Measurements from ENCODE around the gene SCN2A. TPM values are rescaled to one million over a fixed set of nuclear protein-coding genes. Genes with fewer than 3 reads are reported as not detected.

The SCN2A gene
- total RNA-seq, 6 experiments from 2014 or later, result 0.14 to 0.94 (median 0.67) TPM

GRCh38 chr2:165197346-165197745 lies 41.9 kb upstream of the SCN2A start:
- Mint-ChIP-seq H3K36me3 (ENCODE audit: low read depth) (no peaks in the 10 kb centered on the region), H3K27ac (no peak overlapping the region), H3K4me3 (no peak overlapping the region), H3K4me1 (ENCODE audit: low read depth) (no peaks in the 10 kb centered on the region), H3K9me3 (no peaks in the 10 kb centered on the region), H3K27me3 (ENCODE audit: insufficient read depth) (peaks cover 2% of the 10 kb centered on the region)
- no peak for TF ChIP-seq CTCF (IDR thresholded peaks at IDR 0.05)
- DNase-seq, result no peak

DNA sequence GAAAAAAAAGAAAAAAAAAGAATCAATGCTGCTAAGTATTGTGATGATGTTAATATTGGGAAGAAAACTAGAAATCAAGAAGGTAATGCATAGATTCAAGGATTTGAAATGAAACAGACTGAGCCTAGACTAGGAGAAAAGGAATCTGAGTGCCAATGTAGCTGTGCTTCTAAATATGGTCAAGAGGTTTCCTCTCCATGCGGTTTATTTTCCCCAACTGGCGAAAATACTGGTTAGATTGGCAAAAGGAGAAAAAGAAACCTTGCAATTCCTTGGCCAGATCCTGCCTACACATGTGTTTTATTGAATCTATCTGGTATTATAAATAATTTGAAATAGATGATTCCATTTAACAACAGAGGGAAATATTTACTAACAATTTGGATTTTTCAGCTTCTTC lies 41.0 kb upstream of the SCN2A start:
- no peaks in the 10 kb centered on the region for H3K36me3 Mint-ChIP-seq (ENCODE audit: low read depth)
- peaks cover 2% of the 10 kb centered on the region for H3K27me3 Mint-ChIP-seq (ENCODE audit: insufficient read depth)
- no peak for TF ChIP-seq CTCF (IDR thresholded peaks at IDR 0.05)
- H3K4me1 Mint-ChIP-seq (ENCODE audit: low read depth), result no peaks in the 10 kb centered on the region
- H3K9me3 Mint-ChIP-seq, result no peaks in the 10 kb centered on the region
- DNase-seq, result no peak
- H3K27ac Mint-ChIP-seq, result no peak overlapping the region
- H3K4me3 Mint-ChIP-seq, result no peak overlapping the region

GRCh38 chr2:165202239-165202638 lies 37.0 kb upstream of the SCN2A start:
- Mint-ChIP-seq H3K4me1 (ENCODE audit: low read depth) (no peaks in the 10 kb centered on the region), H3K36me3 (ENCODE audit: low read depth) (no peaks in the 10 kb centered on the region), H3K27me3 (ENCODE audit: insufficient read depth) (peaks cover 8% of the 10 kb centered on the region), H3K4me3 (no peak overlapping the region), H3K27ac (no peak overlapping the region), H3K9me3 (no peaks in the 10 kb centered on the region)
- TF ChIP-seq CTCF (IDR thresholded peaks at IDR 0.05), result no peak
- DNase-seq, result no peak

DNA sequence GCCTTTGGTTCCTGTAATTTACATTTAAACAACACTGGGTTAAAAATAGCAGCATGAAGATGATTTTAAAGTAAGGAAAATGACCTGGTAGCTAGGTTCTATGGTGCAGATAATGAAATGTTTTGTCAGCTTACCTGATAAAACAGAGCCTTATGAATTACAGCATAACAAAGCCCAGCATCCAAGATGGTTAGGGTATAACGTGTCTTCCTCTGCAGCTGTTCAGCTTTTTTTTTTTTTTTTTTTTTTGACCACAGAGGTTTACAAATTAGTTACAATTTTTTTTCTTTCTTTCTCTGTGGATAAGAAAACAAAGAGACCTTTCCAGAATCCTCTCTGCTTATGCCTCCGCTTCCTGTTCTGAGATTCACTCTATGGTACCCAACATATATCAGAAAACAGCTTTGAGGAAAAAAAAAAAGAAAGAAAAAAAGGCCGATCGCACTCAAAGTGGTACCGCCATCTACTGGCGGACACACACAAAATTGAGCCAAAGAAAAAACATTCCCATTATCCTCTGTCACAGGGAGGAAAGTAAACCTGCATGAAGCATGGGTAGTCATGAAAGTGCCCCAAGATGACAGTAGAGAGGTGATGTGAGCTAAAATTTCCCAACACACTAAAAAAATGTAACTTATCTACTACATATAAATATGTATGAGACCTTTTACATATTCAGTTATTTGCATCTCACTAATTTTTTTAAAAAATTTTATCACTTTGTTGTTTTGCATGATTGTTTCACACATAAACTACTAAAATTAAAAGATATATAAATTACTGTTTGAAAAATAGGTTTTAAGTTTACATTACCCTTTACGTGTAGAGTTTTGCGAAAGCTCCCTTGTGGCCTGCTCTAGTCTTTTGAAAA lies 35.3 kb upstream of the SCN2A start, which contains the start of gene SCN3A:
SCN3A (minus strand) TSS at position 362 of the 871 bp plus-strand sequence. CDS start 27,656 bp downstream, outside the sequence.
- H3K36me3 Mint-ChIP-seq (ENCODE audit: low read depth), result no peaks in the 10 kb centered on the region
- peak within 1 kb of the TSS; percentile 23 for H3K4me3 Mint-ChIP-seq
- H3K9me3 Mint-ChIP-seq, result no peaks in the 10 kb centered on the region
- TF ChIP-seq CTCF (IDR thresholded peaks at IDR 0.05), result peak; percentile 90
- H3K27ac Mint-ChIP-seq, result no peak within 1 kb of the TSS
- DNase-seq, result peak; percentile 47
- H3K4me1 Mint-ChIP-seq (ENCODE audit: low read depth), result no peaks in the 10 kb centered on the region
- peaks cover 8% of the 10 kb centered on the region for H3K27me3 Mint-ChIP-seq (ENCODE audit: insufficient read depth)

DNA sequence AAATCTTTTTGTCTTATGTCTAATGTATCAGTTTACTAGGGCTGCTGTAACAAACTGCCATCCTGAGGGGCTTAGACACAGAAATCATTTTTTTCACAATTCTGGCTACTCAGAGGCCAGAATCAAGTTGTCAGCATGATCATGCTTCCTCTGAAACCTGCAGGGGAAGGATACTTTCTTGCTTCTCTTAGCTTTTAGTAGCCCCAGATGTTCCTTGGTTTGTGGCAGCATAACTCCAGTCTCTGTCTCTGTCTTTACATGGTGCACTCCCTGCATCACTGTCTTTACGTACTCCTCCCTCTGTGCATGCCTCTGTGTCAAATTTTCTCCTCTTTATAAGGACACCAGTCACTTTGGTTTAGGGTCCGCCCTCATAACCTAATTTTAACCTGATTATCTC lies 33.3 kb upstream of the SCN2A start:
- no peak for DNase-seq
- no peak overlapping the region for H3K4me3 Mint-ChIP-seq
- no peaks in the 10 kb centered on the region for H3K36me3 Mint-ChIP-seq (ENCODE audit: low read depth)
- no peak for TF ChIP-seq CTCF (IDR thresholded peaks at IDR 0.05)
- H3K27ac Mint-ChIP-seq, result no peak overlapping the region
- H3K9me3 Mint-ChIP-seq, result no peaks in the 10 kb centered on the region
- peaks cover 8% of the 10 kb centered on the region; the same call in 1 of the 2 replicates for H3K27me3 Mint-ChIP-seq (ENCODE audit: insufficient read depth)
- H3K4me1 Mint-ChIP-seq (ENCODE audit: low read depth), result no peaks in the 10 kb centered on the region
